Measurements from ENCODE around the gene PSMD8.
"Not testable (repeated sequence)": the region's sequence is repeated elsewhere in the genome, so short reads cannot be mapped to it uniquely, and the experiment has no call there.

Gene PSMD8

DNA sequence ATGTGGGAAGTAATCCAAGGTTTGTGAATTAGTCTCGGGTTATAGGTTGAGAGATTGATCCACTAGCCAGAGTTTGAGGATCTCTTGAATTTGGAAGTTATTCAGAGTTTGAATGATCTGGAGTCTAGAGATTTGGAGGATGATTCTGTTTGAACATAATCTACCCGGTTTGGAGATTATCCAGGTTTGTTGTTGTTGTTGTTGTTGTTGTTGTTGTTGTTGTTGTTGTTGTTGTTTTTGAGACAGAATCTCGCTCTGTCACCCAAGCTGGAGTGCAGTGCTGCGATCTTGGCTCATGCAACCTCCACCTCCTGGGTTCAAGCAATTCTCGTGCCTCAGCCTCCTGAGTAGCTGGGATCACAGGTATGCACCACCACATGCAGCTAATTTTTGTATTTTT lies 37.5 kb downstream of the PSMD8 start:
- DNase-seq: not testable (repeated sequence)

DNA sequence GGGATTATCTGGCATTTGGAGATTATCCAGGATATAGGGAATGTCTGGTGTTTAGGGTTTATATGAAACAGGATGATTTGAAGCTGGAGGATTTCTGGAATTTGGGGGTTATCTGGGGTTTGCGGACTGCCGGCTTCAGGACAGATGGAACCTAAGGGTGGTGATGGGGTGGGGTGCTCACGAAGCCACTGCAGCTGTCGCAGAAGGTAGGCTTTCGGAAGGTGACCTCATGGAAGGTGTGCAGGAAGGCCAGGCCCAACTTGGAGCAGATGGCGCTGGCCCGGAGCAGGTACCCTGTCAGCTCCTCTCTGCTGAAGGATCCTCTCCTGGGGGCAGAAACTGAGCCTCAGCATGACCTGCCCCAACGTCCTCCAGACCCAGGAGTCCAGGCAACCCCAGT lies 38.1 kb downstream of the PSMD8 start:
- DNase-seq: no peak

DNA sequence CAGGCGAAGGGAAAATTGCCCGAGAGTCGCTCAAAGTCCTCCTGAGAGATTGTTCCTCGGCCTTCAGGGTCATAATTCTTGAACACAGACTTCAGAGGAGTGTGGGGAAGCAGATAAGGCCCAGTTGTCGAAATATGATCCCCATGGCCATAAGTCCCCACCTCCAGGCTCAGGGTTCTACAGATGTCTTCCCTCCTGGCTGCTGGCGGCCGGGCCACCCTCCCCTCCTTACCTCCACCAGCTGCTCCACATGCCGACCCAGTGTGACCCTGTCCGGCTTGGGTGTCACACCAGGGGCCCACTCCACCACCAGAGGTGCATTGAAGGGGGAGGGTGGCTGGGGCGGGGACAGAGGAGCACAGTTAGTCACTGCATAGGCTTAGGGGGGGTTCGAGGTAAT lies 38.6 kb downstream of the PSMD8 start:
- DNase-seq: no peak

DNA sequence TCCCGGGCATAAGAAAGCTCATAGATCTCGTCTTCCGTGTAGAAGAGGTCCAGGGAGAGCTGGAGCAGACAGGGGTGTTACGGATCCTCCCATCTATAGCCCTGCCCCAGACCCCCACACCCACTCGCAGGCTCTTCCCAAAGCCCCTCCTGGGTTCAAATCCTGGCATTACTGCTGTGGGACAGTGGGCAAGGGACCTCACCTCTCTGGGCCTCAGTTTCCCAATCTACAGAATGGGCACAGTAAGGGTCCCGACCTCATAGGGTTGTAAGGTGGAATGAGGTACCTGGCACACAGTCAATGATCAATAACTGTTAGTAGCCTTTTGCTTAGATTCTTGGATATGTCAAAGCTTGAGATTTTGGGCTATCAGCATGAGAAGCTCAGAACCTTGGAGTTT lies 39.0 kb downstream of the PSMD8 start:
- DNase-seq: no peak

DNA sequence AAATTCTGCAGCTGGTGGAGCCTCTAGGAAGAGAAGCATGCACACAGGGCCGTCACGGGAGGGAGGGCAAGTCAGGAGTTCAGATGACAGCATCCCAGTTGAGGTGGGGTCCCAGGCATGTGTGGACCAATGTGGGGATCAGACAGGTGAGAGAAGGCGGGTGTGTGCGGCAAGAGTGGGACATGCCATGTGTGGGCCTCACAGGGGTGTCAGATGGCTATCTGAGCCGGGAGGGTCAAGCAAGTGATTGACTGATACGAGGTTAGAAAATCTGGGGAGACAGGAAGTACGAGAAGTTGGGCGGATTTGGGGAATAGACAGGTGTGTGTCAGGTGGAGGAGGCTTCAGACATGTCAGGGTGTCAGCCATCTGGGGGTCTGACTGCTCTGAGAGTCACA lies 42.8 kb downstream of the PSMD8 start:
- DNase-seq: no peak

DNA sequence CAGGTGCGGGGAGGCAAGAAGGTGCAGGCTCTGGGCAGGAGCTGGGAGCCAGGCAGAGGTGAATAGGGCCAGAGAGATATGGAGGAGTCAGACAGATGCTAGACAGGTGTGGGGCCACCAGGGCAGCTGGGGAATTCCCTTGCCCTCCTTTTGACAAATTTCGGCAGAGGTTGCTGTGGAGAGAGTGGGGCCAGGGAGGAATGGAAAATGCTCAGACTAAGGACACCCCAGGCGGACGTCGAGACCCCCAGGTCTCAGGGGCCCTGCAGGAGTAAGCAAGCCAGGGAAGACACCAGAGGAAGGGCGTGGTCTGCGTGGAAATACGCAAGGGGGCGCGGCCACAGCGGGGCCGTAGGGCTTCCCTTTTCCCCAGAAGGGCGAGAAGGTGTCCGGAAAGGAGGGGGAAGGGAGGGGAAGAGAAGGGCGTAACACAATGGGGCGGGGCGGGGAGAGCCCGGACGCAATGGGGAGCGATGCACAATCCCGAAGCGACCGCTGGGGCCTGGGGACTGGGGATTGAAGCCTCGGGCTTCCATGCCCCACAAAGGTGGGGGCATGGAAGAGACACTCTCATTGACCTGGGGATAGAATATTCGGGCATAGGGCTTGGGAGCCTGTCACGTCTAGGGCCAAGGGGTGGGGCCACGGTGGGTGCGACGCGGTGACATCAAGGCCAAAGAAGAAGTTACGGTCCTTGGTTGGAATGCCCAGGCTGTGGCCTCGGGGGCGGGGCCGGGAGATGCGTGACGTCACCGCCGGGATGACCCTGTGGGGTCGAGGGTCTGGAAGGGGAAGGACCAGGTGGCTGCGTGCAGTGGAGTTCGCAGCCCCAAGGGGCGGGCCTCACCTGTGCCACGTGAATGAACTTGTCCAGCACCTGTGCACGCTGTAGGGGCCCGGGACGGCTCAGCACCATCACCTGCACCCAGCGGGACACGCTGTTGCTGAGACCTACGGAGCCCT lies 43.5 kb downstream of the PSMD8 start:
- DNase-seq: peak; percentile 40

DNA sequence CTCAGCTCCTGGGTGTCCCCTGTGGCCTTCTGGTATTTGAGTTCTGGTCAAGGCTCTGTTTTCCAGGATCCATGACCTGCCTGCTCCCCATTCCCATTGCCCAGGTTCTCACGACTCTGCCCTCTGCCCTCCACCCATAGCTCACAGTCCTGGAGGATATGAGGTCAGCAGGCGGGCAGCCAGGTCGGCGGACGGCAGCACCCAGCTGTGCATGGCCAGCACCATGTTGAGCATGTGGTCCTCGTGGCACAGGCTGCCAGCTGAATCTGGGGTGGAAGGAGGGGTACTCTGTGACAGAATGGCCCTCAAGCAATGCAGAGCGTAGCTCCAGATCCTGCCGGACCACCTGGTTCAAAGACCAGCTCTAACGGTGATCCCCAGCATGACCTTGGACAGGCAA lies 46.6 kb downstream of the PSMD8 start:
- DNase-seq: no peak

DNA sequence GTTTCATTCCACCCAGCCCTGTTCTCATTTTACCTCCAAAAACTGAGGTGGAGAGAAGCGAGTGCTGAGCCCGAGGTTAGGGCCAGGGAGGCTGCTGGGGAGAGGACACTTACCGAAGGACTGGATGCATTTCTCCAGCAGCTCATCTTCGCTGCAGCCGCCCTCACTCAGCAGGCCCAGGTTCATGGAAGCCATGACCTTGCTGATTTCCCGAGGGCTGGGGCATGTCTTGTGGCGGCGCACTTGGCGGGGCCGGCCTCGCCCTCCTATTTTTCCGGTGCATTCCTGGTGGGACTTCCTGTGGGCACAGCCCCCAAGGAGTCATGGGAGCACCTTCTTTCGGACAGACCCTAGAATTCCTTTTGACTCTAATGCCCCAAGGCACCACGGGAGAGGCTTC lies 47.5 kb downstream of the PSMD8 start:
- DNase-seq: no peak

DNA sequence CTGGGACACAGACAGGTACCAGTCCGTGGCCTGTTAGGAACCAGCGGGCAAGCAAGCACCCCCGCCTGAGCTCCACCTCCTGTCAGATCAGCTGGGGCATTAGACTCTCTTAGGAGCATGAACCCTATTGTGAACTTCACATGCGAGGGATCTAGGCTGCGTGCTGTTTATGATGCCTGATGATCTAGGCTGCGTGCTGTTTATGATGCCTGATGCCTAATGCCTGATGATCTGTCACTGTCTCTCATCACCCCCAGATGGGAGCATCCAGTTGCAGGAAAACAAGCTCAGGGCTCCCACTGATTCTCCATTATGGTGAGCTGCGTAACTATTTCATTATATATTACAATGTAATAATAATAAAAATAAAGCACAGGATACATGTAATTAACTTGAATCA lies 48.1 kb downstream of the PSMD8 start:
- DNase-seq: no peak

DNA sequence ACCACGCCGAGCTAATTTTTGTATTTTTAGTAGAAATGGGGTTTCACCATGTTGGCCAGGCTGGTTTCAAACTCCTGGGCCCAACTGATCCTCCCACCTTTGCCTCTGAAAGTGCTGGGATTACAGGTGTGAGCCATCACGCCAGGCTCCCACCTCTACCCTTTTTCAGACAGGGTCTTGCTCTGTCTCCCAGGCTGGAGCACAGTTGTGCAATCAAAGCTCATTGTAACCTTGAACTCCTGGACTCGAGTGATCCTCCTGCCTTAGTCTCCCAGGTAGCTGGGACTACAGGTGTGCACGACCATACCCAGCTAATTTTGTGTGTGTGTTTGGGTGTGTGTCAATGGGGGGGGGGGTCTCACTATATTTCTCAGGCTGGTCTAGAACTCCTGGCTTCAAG lies 49.9 kb downstream of the PSMD8 start:
- no peak for DNase-seq

DNA sequence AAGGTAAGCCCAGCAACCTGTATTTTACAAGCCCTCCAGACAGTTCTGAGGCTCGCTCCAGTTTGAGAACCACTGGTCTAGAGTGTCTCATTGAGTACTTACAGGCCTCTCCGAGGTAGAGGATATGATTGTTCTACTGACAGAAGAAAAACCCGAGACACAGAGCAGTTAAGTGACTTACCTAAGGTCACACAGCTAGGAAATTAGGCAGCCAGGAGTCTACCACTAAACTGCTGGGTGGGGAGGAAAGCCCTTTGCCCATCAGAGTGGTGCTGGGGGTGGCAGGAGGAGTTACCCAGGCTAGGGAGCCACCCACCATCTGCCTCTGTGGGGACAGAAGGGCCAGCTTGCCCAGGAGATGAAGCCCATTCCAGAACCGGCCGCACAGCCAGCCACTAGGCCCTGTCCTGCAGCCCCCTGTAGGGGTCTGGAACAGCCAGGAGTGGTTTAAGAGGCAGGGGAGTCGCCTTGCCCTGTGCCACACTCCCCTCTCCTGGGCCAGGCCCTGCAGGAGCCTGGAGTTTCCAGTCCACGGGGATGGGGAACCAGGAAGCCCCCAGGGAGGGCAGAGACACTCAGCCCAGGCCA lies 50.9 kb downstream of the PSMD8 start:
- no peak for DNase-seq

DNA sequence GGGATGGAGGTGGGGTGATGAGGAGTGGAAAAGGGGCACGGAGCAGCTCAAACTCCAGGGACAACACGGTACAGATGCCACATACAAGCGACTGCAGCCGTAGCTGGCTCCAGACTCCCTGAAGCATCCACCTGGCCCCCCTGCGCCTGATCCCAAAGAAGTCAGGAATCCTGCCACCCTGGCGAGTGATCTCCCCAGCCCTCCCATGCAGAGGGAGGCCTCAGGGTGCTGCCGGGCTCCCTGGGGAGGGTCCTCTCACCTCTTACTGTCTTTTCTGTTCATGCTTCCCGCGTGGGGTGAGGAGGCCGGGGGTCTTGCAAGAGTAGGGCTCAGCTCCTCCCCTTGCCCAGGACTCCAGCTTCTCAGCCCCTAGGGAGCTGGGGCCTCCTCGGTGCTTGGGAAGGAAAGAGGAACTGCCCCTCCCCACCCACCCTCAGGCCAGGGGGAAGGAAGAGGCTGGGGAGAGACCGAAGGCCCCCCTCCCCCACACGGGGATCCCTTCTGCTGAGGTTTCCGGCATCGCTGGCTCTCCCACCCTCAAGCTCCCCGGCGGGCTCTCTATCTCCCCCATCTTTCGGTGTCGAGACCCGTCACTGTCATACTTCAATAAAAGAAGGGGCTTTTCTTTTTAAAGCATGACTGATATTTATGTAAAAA lies 51.6 kb downstream of the PSMD8 start, which contains the start of gene RASGRP4:
RASGRP4 (minus strand) TSS at position 410 of the 657 bp plus-strand sequence; CDS start at position 282, 128 bp downstream.
- no peak for DNase-seq

DNA sequence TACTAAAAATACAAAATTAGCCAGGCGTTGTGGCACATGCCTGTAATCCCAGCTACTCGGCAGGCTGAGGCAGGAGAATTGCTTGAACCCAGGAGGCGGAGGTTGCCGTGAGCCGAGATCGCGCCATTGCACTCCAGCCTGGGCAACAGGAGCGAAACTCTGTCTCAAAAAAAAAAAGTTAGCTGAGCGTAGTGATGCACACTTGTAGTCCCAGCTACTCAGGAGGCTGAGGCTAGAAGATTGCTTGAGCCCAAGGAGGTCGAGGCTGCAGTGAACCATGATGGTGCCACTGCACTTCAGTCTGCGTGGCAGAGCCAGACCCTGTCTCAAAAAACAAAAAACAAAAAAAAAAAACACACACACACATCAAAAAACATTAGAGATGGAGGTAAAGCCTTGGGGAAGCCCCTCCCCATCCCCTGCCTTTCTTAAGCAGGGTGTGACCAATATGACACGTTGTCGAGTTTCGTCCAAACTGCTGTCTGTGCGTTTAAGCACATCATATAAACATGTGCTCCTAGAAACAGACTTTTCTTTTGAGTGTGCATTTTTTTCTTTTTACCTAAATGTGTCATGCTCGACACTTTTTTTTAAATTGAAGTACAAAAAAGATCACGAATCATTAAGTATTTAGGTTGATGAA lies 52.8 kb downstream of the PSMD8 start:
- DNase-seq: not testable (repeated sequence)

DNA sequence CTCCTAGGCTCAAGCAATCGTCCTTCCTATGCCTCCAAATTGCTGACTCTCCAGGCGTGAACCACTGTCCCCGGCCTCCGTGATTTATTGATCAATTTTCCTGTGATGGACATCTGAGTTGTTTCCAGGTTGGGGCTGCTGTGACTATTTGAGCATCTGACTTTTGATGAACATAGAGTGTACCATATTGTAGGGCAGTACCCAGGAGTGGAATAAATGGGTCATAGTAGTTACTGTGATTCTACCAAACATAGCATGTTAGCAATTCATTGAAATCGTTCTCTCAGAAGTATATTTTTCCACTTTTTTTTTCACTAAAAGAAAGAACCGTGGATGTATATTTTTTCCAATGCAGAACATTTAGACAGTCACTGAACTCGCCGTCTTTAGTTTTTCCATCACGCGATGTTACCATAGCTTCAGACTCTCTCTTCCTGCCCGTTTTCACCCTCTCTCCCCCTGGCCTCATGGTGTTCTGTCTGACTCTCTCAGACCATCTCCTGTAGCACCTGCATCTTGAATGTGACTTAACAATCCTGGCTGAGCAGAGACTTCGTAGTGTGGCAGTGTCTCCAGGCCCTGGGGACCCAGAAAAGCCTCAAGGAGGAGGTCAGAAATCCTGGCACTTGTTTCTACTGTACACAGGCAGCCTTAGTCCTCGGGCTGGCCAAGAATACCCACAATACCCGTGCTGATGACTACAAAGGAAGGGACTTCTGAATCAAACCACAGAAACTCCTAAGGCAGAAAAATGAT lies 54.9 kb downstream of the PSMD8 start:
- no peak for DNase-seq

DNA sequence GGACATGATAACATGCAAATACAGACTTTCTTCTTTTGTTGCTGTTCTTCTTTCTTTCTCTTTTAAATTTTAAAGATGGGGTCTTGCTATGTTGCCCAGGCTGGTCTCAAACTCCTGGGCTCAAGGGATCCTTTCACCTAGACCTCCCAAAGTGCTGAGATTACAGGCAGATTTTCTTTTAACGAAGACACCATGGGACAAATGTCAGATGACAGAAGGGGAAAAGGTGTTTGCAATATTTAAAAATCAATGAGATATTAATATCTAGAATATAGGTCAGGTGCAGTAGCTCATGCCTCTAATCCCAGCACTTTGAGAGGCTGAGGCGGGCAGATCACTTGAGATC lies 55.4 kb downstream of the PSMD8 start:
- DNase-seq: no peak

DNA sequence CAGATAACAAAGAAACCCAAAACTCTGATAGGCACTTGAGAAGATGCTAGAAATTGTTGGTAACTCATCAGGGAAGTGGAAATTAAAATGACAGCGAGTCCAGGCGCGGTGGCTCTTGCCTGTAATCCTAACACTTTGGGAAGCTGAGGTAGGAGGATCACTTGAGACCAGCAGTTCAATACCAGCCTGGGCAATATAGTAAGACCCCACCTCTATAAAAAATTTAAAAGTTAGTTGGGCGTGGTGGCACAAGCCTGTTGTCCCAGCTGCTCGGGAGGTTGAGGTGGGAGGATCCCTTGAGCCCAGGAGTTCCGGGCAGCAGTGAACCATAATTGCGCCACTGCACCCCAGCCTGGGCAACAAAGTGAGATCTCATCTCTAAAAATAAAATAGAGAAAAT lies 56.6 kb downstream of the PSMD8 start:
- DNase-seq: no peak

DNA sequence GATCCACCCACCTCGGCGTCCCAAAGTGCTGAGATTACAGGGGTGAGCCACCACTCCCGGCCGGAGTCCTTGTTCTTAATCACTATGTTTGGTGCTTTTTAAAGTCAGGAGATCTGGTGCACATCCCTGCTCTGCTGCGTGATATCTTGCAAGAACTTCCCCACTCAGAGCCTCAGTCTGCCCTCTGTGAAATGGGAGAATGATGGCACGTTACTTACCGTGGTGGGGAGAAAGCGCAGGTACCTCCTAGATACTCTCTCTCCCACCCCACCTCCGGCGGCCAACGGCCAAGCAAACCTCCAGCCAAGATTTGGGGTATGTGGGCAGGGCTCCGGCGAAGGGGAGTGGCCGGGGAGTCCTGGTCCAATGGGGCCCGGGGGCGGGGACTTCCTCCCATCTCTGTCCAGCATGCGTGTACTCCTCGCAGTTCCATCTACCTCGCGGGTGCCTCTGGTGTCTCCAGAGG lies 58.9 kb downstream of the PSMD8 start, which contains the start of gene RYR1:
RYR1 (plus strand) TSS at position 424 of the 466 bp plus-strand sequence. CDS start 139 bp downstream, outside the sequence.
- DNase-seq: peak; percentile 31

Measured in activated CD4-positive, alpha-beta T cell treated with anti-CD3 and anti-CD28 coated beads, Interleukin-2, amount 50 U/mL, for 1 hour (primary cell).